SKM-1 treated with dmso at 0.1 percent for 144 hours (cell line): ENCODE data around the gene B4GALT5.
A peak's percentile ranks its signal among the peaks of the same experiment; 100 is the strongest.
"Not testable (repeated sequence)": the region's sequence is repeated elsewhere in the genome, so short reads cannot be mapped to it uniquely, and the experiment has no call there.

Experiments
- DNase-seq: peaks from one replicate; lab custom pipeline; 2025; ENCODE audit not compliant: unreplicated experiment; lab: John Stamatoyannopoulos, UW

Gene B4GALT5

GRCh38 chr20:49681850-49682216, 31.8 kb downstream of the B4GALT5 start:
- DNase-seq, result no peak

GRCh38 chr20:49680484-49680883, 33.2 kb downstream of the B4GALT5 start:
- DNase-seq, result no peak

GRCh38 chr20:49679634-49680033, 34.0 kb downstream of the B4GALT5 start:
- no peak for DNase-seq

GRCh38 chr20:49677777-49678758, 35.6 kb downstream of the B4GALT5 start:
- DNase-seq, result no peak

- DNase-seq, result peak; percentile 14
These were observed 36.9 kb downstream of the B4GALT5 start for GRCh38 chr20:49676581-49677291.

GRCh38 chr20:49675368-49676151, 38.1 kb downstream of the B4GALT5 start:
- no peak for DNase-seq

GRCh38 chr20:49674383-49675352, 39.0 kb downstream of the B4GALT5 start:
- no peak for DNase-seq

GRCh38 chr20:49672096-49672664, 41.5 kb downstream of the B4GALT5 start:
- no peak for DNase-seq

GRCh38 chr20:49671433-49671832, 42.2 kb downstream of the B4GALT5 start:
- DNase-seq, result no peak

- DNase-seq, result no peak
These were observed 44.0 kb downstream of the B4GALT5 start for GRCh38 chr20:49669601-49670189.

- not testable (repeated sequence) for DNase-seq
These were observed 44.8 kb downstream of the B4GALT5 start for GRCh38 chr20:49668878-49669195.

GRCh38 chr20:49668181-49668877, 45.3 kb downstream of the B4GALT5 start:
- DNase-seq, result no peak

GRCh38 chr20:49666911-49667310, 46.8 kb downstream of the B4GALT5 start:
- no peak for DNase-seq

GRCh38 chr20:49665796-49666195, 47.9 kb downstream of the B4GALT5 start:
- no peak for DNase-seq

- no peak for DNase-seq
These were observed 48.9 kb downstream of the B4GALT5 start for GRCh38 chr20:49664612-49665313.

GRCh38 chr20:49663112-49663511, 50.6 kb downstream of the B4GALT5 start:
- no peak for DNase-seq

- no peak for DNase-seq
These were observed 51.9 kb downstream of the B4GALT5 start for GRCh38 chr20:49661560-49662329.

GRCh38 chr20:49660912-49661311, 52.8 kb downstream of the B4GALT5 start:
- no peak for DNase-seq
